GM21825 (cell line): ENCODE results near the gene GLI1.

Experiments used
- ATAC-seq: cut with Tn5 transposase; IDR thresholded peaks from one replicate; pipeline ENCODE4 v1.9.1; 2021; ENCODE audit warnings: mild to moderate bottlenecking, moderate library complexity; ENCODE audit not compliant: unreplicated experiment

GLI1 gene

GRCh38 chr12:57518176-57518919 lies 58.8 kb downstream of the GLI1 start:
- ATAC-seq = no peak

- no peak for ATAC-seq
Observed at GRCh38 chr12:57518920-57519795, 59.6 kb downstream of the GLI1 start.

GRCh38 chr12:57519796-57520052 lies 60.1 kb downstream of the GLI1 start:
- no peak for ATAC-seq

- ATAC-seq = peak; percentile 67
Observed at GRCh38 chr12:57520053-57520818, 60.7 kb downstream of the GLI1 start, which contains the start of gene DDIT3. Gene DDIT3 (minus strand): TSS chr12:57520514. CDS start chr12:57517406, 3,108 bp downstream.

GRCh38 chr12:57521525-57522010 lies 62.0 kb downstream of the GLI1 start:
- ATAC-seq = no peak
